Middle frontal gyrus (tissue), 1 donor: ENCODE data around the gene CD82.
"Not testable (repeated sequence)": the region's sequence is repeated elsewhere in the genome, so short reads cannot be mapped to it uniquely, and the experiment has no call there.

Experiments
- DNase-seq: peaks from one replicate; pipeline ENCODE4 v3.0.0-alpha.2; 2015; ENCODE audit warnings: low spot score; ENCODE audit errors: extremely low spot score

CD82 gene

GRCh38 chr11:44660535-44660934, 95.1 kb downstream of the CD82 start:
- not testable (repeated sequence) for DNase-seq

GRCh38 chr11:44661311-44661717, 95.9 kb downstream of the CD82 start:
- no peak for DNase-seq
